ENCODE measurements around the gene ZNF488.
"Not testable (repeated sequence)": the region's sequence is repeated elsewhere in the genome, so short reads cannot be mapped to it uniquely, and the experiment has no call there.

The ZNF488 gene

DNA sequence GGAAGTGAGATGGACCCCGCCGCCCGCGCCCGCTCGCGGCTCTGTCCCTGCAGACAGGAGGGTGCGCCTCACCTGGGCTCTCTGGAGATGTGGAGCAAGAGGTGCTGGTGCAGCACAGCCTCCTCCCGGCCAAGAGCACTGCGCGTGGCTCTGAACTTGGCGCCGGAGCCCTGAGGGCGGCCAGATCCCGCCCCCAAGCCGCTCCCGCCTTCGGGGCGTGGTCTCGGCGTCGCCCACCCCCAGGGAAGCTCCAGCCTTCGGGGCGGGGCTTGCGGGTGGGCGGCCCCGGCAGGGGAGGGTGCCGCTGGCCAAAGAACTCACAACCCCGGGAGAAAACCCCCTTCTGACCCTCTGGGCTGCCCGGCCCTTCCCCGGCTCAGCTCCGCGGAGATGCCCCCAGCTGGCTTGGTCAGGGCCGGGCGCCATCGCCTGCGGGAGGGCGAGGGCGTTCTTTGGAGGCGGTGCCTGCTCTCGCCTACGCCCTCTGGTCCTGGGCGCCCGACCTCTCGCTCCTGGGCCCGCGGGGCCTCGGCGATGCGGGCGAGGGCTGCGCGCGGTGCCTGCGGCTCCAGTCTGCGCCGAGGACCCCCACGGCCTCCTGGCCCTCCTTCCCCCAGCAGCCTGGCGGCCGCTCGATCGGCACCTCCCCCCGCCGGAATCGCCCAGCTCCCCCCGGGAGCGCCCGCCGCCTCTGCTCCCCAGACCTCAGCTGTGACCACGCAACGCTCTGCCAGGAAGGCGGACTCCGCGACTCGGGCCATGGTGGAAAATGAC is at the start of gene ZNF488:
Gene ZNF488 (minus strand): TSS at position 146 of the 774 bp plus-strand sequence. CDS start 15,464 bp downstream, outside the sequence.
- peak; percentile 74 to 79 for DNase-seq

DNA sequence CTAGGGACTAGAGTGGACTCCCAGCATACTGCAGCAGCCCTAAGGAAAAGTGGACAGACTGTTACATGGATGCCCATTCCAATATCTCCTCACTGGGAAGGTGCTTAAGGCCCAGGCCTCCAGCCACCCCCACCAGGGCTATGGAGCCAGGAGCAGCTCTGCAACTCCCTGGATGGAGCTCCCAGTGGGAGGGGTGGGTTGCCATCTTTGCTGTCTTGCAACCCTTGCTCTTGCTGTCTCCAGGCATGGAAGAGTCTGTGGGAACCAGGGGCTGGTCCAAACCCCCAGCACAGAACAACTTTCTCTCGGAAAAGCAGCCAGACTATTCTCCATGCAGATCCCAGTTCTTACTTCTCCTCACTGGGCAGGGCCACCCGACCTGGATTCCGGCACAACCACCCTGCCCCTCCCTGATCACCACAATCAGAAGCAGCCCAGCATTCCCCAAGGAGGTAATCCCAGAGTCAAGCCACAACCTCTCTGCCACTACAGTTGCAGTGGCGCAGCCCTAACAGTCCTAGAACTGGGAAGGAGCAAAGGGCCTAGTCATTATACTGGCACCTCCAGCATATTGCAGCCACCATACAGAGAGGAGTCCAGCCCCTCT is 41.8 kb upstream of the ZNF488 start:
- no peak for DNase-seq

- no peak for DNase-seq
Observed at GRCh38 chr10:47424231-47424630, 40.1 kb upstream of the ZNF488 start.

GRCh38 chr10:47423476-47423875 is 39.4 kb upstream of the ZNF488 start:
- DNase-seq, result no peak

- no peak for DNase-seq
Observed at GRCh38 chr10:47421057-47421952, 37.2 kb upstream of the ZNF488 start.

GRCh38 chr10:47420305-47421056 is 36.4 kb upstream of the ZNF488 start:
- no peak for DNase-seq

- DNase-seq, result no peak
Observed at GRCh38 chr10:47419421-47419820, 35.3 kb upstream of the ZNF488 start.

DNA sequence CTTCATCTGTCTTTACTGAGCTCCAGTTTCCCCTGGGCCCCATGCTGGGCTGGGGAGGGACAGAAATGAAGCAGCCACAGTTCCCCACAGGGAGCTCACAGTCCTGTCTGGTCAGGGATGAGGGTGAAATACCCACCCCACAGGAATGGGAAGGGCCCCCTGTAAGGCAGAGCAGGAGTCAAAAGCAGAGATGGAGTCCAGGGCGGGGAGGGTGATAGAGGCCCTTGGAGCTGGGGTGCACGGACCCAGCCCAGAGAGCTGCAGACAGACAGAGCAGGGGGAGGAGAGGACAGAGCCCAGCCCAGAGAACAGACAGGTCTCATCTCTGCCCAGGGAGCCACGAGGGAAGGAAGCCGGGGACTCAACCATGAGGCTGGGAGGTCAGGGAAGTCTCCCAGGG is 34.9 kb upstream of the ZNF488 start:
- no peak for DNase-seq

GRCh38 chr10:47418321-47418720 is 34.2 kb upstream of the ZNF488 start:
- DNase-seq, result no peak

DNA sequence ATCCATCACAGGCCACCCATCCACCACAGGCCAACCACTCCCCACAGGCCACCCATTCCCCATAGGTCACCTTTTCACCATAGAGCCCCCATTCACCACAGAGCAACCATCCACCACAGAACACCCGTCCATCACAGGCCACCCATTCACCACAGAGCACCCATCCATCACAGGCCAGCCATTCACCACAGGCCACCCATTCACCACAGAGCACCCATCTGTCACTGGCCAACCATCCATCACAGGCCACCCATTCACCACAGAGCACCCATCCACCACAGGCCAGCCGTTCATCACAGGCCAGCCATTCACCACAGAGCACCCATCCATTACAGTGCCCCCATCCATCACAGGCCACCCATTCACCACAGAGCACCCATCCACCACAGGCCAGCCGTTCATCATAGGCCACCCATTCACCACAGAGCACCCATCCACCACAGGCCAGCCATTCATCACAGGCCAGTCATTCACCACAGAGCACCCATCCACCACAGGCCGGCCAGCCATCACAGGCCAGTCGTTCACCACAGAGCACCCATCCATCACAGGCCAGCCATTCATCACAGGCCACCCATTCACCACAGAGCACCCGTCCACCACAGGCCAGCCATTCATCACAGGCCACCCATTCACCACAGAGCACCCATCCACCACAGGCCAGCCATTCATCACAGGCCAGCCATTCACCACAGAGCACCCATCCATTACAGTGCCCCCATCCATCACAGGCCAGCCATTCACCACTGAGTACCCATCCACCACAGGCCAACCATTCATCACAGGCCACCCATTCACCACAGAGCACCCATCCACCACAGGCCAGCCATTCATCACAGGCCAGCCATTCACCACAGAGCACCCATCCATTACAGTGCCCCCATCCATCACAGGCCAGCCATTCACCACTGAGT is 32.5 kb upstream of the ZNF488 start:
- not testable (repeated sequence) for DNase-seq

DNA sequence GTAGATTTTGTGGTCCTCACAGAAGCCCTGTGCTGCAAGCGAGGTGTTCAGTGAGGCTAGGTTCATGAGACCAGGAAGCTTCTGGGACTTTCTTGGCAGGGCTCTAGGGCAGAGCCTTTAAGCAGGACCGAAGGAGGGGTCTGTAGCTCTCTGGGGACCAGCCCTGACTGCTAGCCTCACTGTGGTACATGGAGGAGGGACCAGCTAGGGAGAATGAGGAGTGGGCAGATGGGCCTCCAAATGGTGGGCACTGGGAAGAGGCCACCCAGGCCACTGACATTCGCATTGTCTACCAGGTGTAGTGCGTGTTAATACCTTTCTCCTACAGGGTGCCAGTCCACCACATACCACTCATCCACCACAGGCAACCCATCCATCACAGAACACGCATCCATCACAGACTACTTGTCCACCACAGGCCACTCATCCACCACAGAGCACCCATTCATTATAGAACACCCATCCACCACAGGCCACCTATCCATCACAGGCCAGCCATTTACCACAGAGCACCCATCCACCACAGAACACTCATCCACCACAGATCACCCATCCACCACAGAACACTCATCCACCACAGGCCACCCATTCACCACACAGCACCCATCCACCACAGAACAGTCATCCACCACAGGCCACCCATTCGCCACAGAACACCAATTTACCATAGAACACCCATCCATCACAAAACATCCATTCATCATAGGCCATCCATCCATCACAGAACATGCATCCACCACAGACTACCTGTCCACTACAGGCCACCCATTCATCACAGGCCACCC is 31.6 kb upstream of the ZNF488 start:
- no peak for DNase-seq

- DNase-seq, result no peak
Observed at GRCh38 chr10:47414752-47415519, 30.8 kb upstream of the ZNF488 start.

- DNase-seq, result no peak
Observed at GRCh38 chr10:47414227-47414592, 30.1 kb upstream of the ZNF488 start.

GRCh38 chr10:47413531-47414226 is 29.6 kb upstream of the ZNF488 start:
- no peak for DNase-seq

DNA sequence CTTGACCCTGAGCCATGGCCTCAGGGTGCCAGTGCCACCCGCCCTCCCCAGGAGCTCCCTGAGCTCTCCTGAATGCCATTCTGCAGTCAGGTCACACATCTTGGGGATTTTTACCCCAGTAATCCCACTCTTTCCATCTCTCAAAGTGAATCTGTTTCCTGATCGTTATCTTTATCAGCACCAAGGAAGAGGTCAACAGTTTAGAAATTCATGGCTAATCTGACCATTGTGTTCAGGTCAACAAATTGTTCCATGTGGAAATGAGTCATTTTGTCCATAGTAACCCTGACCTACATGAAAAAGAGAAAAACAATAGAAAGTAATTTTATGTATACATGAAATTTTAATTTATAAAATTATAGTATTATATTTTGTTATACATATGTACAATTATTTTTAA is 28.8 kb upstream of the ZNF488 start:
- no peak for DNase-seq

DNA sequence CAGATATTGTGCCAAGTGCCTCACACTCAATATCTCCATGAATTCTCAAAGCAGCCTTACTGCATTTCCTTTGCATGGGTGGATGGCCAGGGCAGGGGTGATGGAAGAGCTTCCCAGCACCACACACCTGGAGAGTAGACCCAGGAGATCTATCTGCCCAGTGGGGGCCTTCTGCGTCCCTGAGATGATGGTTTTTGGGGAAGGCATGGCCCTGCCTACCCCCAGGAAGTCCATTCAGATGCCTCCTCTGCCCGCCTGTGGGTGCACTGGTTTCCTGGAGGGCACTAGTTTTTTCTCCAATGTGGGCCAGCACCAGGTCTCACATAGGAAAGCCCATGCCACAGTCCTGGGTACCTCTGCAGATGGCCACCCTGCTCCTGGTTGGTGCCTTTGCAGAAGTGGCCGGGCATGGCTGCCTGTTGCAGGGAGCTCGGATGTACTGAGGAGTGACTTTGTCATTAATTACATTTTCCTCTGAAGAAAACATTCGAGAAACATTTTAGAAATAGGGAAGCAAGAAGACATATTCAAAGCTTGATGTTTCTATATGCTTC is 28.2 kb upstream of the ZNF488 start:
- DNase-seq, result no peak

- DNase-seq, result no peak
Observed at GRCh38 chr10:47410862-47411261, 26.8 kb upstream of the ZNF488 start.

GRCh38 chr10:47410271-47410670 is 26.2 kb upstream of the ZNF488 start:
- no peak for DNase-seq

- no peak for DNase-seq
Observed at GRCh38 chr10:47409866-47410256, 25.8 kb upstream of the ZNF488 start.

Measured in stimulated activated CD4-positive, alpha-beta T cell treated with anti-CD3 and anti-CD28 coated beads, Interleukin-2, amount 100 ng/mL, for 48 hours (primary cell).